SK-N-SH treated with all-trans-retinoic acid at 6 μM for 48 hours (cell line): ENCODE data around the gene UIMC1.

Source experiments
- ATAC-seq: fragments of 200-7000 bp; cut with Tn5 transposase; 3 replicates; pipeline ENCODE4 v1.9.1; 2020; ENCODE audit warnings: mild to moderate bottlenecking, moderate library complexity
- BACH2 ChIP-seq: fragments of 250-450 bp; sonication (Bioruptor Pico); IDR thresholded peaks from 2 replicates; pipeline ENCODE4 v1.9.0; 2021; ENCODE audit warnings: mild to moderate bottlenecking, borderline replicate concordance
- CSDC2 ChIP-seq: fragments of 250-450 bp; sonication (Bioruptor Pico); IDR thresholded peaks from 2 replicates; pipeline ENCODE4 v1.5.0; 2020; ENCODE audit warnings: mild to moderate bottlenecking, moderate library complexity
- CSRNP3 ChIP-seq: fragments of 250-450 bp; sonication (Bioruptor Pico); IDR thresholded peaks from 2 replicates; pipeline ENCODE4 v1.5.1; 2021; ENCODE audit warnings: mild to moderate bottlenecking, moderate library complexity
- ESRRG ChIP-seq: fragments of 250-450 bp; sonication (Bioruptor Pico); IDR thresholded peaks from 2 replicates; pipeline ENCODE4 v1.6.1; 2021; ENCODE audit warnings: mild to moderate bottlenecking
- GLIS3 ChIP-seq: fragments of 250-450 bp; sonication (Bioruptor Pico); IDR thresholded peaks from 2 replicates; pipeline ENCODE4 v1.5.0; 2020; ENCODE audit warnings: mild to moderate bottlenecking, moderate library complexity
- ISL1 ChIP-seq: fragments of 250-450 bp; sonication (Bioruptor Pico); IDR thresholded peaks from 2 replicates; pipeline ENCODE4 v2.1.2; 2022; ENCODE audit warnings: mild to moderate bottlenecking, moderate library complexity
- OSR1 ChIP-seq: fragments of 250-450 bp; sonication (Bioruptor Pico); IDR thresholded peaks from 2 replicates; pipeline ENCODE4 v1.8.0; 2022; ENCODE audit warnings: moderate library complexity, mild to moderate bottlenecking, inconsistent platforms
- PATZ1 ChIP-seq: fragments of 250-450 bp; sonication (Bioruptor Pico); IDR thresholded peaks from 2 replicates; pipeline ENCODE4 v1.8.0; 2020; ENCODE audit warnings: mild to moderate bottlenecking, moderate library complexity, borderline replicate concordance
- PPARA ChIP-seq: fragments of 250-450 bp; sonication (Bioruptor Pico); IDR thresholded peaks from 2 replicates; pipeline ENCODE4 v1.5.0; 2020; ENCODE audit warnings: mild to moderate bottlenecking, borderline replicate concordance
- RARB ChIP-seq: fragments of 250-450 bp; sonication (Bioruptor Pico); IDR thresholded peaks from 2 replicates; pipeline ENCODE4 v1.8.0; 2021; ENCODE audit warnings: mild to moderate bottlenecking, moderate library complexity
- SNAI2 ChIP-seq: fragments of 250-450 bp; sonication (Bioruptor Pico); IDR thresholded peaks from 2 replicates; pipeline ENCODE4 v1.5.0; 2020; ENCODE audit warnings: mild to moderate bottlenecking, moderate library complexity
- TCF4 ChIP-seq: fragments of 250-450 bp; sonication (Bioruptor Pico); IDR thresholded peaks from 2 replicates; pipeline ENCODE4 v1.8.0; 2021; ENCODE audit warnings: mild to moderate bottlenecking, moderate library complexity, borderline replicate concordance
- TOX ChIP-seq: fragments of 250-450 bp; sonication (Bioruptor Pico); IDR thresholded peaks from 2 replicates; pipeline ENCODE4 v1.8.0; 2021; ENCODE audit warnings: mild to moderate bottlenecking, moderate library complexity, borderline replicate concordance
- ZFP3 ChIP-seq: fragments of 250-450 bp; sonication (Bioruptor Pico); IDR thresholded peaks from 2 replicates; pipeline ENCODE4 v1.5.0; 2020; ENCODE audit warnings: mild to moderate bottlenecking, moderate library complexity
- ZFP30 ChIP-seq: fragments of 450-650 bp; formaldehyde crosslinking; IDR thresholded peaks from 2 replicates; pipeline ENCODE4 v1.5.0; 2022; ENCODE audit warnings: mild to moderate bottlenecking, moderate library complexity
- ZNF565 ChIP-seq: fragments of 450-650 bp; formaldehyde crosslinking; conservative IDR thresholded peaks from 2 replicates; pipeline ENCODE4 v1.5.0; 2020; ENCODE audit warnings: low read depth, mild to moderate bottlenecking, moderate library complexity
- ZNF70 ChIP-seq: fragments of 450-650 bp; formaldehyde crosslinking; IDR thresholded peaks from 2 replicates; pipeline ENCODE4 v1.5.0; 2020; ENCODE audit warnings: mild to moderate bottlenecking, moderate library complexity
- ZNF8 ChIP-seq: fragments of 450-650 bp; formaldehyde crosslinking; IDR thresholded peaks from 2 replicates; pipeline ENCODE4 v1.5.0; 2020; ENCODE audit warnings: mild to moderate bottlenecking, moderate library complexity
- TF ChIP-seq, protein P1 (sequence below): fragments of 250-450 bp; sonication (Bioruptor Pico); IDR thresholded peaks from 2 replicates; pipeline ENCODE4 v1.8.0; 2021; ENCODE audit warnings: low read depth, mild to moderate bottlenecking, moderate library complexity, borderline replicate concordance
- TF ChIP-seq, protein P2 (sequence below): fragments of 250-450 bp; sonication (Bioruptor Pico); IDR thresholded peaks from 2 replicates; pipeline ENCODE4 v1.5.1; 2020; ENCODE audit warnings: low read depth, mild to moderate bottlenecking, moderate library complexity
- TF ChIP-seq, protein P3 (sequence below): fragments of 250-450 bp; sonication (Bioruptor Pico); IDR thresholded peaks from 2 replicates; pipeline ENCODE4 v1.5.0; 2020; ENCODE audit warnings: mild to moderate bottlenecking, moderate library complexity

UIMC1 gene

GRCh38 chr5:176954050-176954449, 52.5 kb downstream of the UIMC1 start:
- TF ChIP-seq CSDC2 (CRISPR knock-in tag) (no peak), PATZ1 (CRISPR knock-in tag) (no peak), ZNF8 (CRISPR knock-in tag) (no peak), SNAI2 (CRISPR knock-in tag) (no peak), TOX (no peak), GLIS3 (CRISPR knock-in tag) (no peak), ZFP30 (CRISPR knock-in tag) (no peak), CSRNP3 (no peak), ZFP3 (CRISPR knock-in tag) (no peak), RARB (CRISPR knock-in tag) (no peak), TCF4 (CRISPR knock-in tag) (no peak), BACH2 (CRISPR knock-in tag) (no peak), ZNF565 (no peak), PPARA (CRISPR knock-in tag) (no peak), ISL1 (no peak), OSR1 (CRISPR knock-in tag) (no peak)
- TF ChIP-seq, protein P1, sequence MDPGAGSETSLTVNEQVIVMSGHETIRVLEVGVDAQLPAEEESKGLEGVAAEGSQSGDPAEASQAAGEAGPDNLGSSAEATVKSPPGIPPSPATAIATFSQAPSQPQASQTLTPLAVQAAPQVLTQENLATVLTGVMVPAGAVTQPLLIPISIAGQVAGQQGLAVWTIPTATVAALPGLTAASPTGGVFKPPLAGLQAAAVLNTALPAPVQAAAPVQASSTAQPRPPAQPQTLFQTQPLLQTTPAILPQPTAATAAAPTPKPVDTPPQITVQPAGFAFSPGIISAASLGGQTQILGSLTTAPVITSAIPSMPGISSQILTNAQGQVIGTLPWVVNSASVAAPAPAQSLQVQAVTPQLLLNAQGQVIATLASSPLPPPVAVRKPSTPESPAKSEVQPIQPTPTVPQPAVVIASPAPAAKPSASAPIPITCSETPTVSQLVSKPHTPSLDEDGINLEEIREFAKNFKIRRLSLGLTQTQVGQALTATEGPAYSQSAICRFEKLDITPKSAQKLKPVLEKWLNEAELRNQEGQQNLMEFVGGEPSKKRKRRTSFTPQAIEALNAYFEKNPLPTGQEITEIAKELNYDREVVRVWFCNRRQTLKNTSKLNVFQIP (CRISPR knock-in tag): no peak
- TF ChIP-seq, protein P2, sequence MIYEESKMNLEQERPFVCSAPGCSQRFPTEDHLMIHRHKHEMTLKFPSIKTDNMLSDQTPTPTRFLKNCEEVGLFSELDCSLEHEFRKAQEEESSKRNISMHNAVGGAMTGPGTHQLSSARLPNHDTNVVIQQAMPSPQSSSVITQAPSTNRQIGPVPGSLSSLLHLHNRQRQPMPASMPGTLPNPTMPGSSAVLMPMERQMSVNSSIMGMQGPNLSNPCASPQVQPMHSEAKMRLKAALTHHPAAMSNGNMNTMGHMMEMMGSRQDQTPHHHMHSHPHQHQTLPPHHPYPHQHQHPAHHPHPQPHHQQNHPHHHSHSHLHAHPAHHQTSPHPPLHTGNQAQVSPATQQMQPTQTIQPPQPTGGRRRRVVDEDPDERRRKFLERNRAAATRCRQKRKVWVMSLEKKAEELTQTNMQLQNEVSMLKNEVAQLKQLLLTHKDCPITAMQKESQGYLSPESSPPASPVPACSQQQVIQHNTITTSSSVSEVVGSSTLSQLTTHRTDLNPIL (CRISPR knock-in tag): no peak
- TF ChIP-seq, protein P3, sequence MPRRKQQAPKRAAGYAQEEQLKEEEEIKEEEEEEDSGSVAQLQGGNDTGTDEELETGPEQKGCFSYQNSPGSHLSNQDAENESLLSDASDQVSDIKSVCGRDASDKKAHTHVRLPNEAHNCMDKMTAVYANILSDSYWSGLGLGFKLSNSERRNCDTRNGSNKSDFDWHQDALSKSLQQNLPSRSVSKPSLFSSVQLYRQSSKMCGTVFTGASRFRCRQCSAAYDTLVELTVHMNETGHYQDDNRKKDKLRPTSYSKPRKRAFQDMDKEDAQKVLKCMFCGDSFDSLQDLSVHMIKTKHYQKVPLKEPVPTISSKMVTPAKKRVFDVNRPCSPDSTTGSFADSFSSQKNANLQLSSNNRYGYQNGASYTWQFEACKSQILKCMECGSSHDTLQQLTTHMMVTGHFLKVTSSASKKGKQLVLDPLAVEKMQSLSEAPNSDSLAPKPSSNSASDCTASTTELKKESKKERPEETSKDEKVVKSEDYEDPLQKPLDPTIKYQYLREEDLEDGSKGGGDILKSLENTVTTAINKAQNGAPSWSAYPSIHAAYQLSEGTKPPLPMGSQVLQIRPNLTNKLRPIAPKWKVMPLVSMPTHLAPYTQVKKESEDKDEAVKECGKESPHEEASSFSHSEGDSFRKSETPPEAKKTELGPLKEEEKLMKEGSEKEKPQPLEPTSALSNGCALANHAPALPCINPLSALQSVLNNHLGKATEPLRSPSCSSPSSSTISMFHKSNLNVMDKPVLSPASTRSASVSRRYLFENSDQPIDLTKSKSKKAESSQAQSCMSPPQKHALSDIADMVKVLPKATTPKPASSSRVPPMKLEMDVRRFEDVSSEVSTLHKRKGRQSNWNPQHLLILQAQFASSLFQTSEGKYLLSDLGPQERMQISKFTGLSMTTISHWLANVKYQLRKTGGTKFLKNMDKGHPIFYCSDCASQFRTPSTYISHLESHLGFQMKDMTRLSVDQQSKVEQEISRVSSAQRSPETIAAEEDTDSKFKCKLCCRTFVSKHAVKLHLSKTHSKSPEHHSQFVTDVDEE (CRISPR knock-in tag): no peak
- no peak for ATAC-seq

DNA sequence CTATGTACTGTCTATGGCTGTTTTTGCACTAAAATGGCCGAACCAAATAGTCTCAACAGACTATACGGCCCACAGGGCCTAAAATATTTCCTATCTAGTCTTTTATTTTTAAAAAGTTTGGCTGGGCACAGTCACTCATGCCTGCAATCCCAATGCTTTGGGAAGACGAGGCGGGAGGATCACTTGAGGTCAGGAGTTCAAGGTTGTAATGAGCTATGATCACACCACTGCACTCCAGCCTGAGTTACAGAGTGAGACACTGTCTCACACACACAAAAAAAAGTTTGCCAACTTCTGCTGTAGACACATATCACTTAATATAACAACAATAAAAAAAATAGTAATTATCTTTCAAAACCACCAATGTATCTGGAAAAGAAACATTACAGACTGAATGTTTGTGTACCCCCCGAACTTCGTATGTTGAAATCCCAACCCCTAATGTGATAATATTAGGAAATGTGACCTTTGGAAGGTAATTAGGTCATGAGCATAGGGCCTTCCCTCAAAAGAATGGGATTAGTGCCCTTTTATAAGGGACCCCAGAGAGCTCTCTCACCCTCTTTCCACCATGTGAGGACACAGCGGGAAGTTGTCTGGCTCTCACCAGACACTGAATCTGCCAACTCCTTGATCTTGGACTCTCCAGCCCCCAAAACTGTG, 53.9 kb downstream of the UIMC1 start:
- no peak for TF ChIP-seq ZNF70 (CRISPR knock-in tag)
- no peak for ATAC-seq

DNA sequence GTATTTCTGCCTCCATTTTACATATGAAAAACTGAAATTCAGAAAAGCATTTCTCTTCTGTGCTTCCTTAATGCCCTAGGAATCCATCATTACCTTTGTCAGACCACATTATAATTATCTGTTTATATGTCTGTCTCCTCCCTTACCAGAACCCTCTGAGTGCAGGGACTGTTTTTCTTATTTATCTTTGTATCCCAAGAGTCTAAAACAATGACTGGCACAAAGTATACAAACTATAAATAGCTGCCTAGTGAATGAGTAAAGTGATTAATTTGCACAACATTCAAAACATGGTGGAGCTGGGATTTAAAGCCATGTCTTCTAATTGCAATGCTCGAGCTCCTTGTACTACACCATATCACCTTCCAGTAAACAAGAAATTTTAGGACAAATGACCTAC, 58.1 kb downstream of the UIMC1 start:
- ATAC-seq: no peak
- TF ChIP-seq CSRNP3 (no peak), PPARA (CRISPR knock-in tag) (no peak), SNAI2 (CRISPR knock-in tag) (no peak), BACH2 (CRISPR knock-in tag) (no peak), GLIS3 (CRISPR knock-in tag) (no peak), OSR1 (CRISPR knock-in tag) (no peak), ESRRG (no peak), CSDC2 (CRISPR knock-in tag) (no peak), ZNF565 (no peak), ZNF70 (CRISPR knock-in tag) (no peak), ZFP3 (CRISPR knock-in tag) (no peak)
- TF ChIP-seq, protein P2 (CRISPR knock-in tag): no peak
- TF ChIP-seq, protein P1 (CRISPR knock-in tag): no peak
